Liver (tissue), 3 donors: ENCODE data around the gene RELN.

Source experiments
- EGR1 ChIP-seq, 2 donors: IDR thresholded peaks; 2 replicates each; pipeline ENCODE4 v1.6.1; 2016 to 2018; ENCODE audit warnings: antibody characterized with exemption in 2 of 2, low read depth in 2 of 2
- FOXA1 ChIP-seq: IDR thresholded peaks from 2 replicates; pipeline ENCODE4 v1.6.1; 2016; ENCODE audit warnings: antibody characterized with exemption
- GABPA ChIP-seq, 2 donors: IDR thresholded peaks in 1 of 2; conservative IDR thresholded peaks in 1 of 2; 2 replicates each; pipeline ENCODE4 v1.6.1; 2016; ENCODE audit warnings: antibody characterized with exemption in 2 of 2, mild to moderate bottlenecking in 1 of 2, moderate library complexity in 1 of 2
- HNF4G ChIP-seq: IDR thresholded peaks from 2 replicates; pipeline ENCODE4 v1.6.1; 2016; ENCODE audit warnings: antibody characterized with exemption
- NR2F2 ChIP-seq: IDR thresholded peaks from 2 replicates; pipeline ENCODE4 v1.6.1; 2016; ENCODE audit warnings: antibody characterized with exemption
- RAD21 ChIP-seq, 2 donors: IDR thresholded peaks; 2 replicates each; pipeline ENCODE4 v1.6.1; 2016; ENCODE audit warnings: antibody characterized with exemption in 2 of 2, mild to moderate bottlenecking in 2 of 2
- RXRA ChIP-seq, 2 donors: IDR thresholded peaks; 2 replicates each; pipeline ENCODE4 v1.6.1; 2017 to 2018; ENCODE audit warnings: antibody characterized with exemption in 2 of 2, mild to moderate bottlenecking in 1 of 2
- SP1 ChIP-seq: IDR thresholded peaks from 2 replicates; pipeline ENCODE4 v1.6.1; 2018; ENCODE audit warnings: antibody characterized with exemption, mild to moderate bottlenecking
- TAF1 ChIP-seq: conservative IDR thresholded peaks from 2 replicates; pipeline ENCODE4 v1.6.1; 2016; ENCODE audit warnings: antibody characterized with exemption, mild to moderate bottlenecking
- YY1 ChIP-seq: IDR thresholded peaks from 2 replicates; pipeline ENCODE4 v1.6.1; 2016; ENCODE audit warnings: antibody characterized with exemption, mild to moderate bottlenecking
- TF ChIP-seq, protein P1 (sequence below): fragments of 150-350 bp; IDR thresholded peaks from 2 replicates; pipeline ENCODE4 v1.5.1; 2017; ENCODE audit warnings: improper control_type of control experiment, low read depth, low read length; ENCODE audit not compliant: missing input control
- TF ChIP-seq, protein P2 (sequence below): IDR thresholded peaks from 2 replicates; pipeline ENCODE4 v1.6.1; 2016; ENCODE audit warnings: antibody characterized with exemption, mild to moderate bottlenecking
- donor health status: healthy.
- donor health status: healthy.

DNA sequence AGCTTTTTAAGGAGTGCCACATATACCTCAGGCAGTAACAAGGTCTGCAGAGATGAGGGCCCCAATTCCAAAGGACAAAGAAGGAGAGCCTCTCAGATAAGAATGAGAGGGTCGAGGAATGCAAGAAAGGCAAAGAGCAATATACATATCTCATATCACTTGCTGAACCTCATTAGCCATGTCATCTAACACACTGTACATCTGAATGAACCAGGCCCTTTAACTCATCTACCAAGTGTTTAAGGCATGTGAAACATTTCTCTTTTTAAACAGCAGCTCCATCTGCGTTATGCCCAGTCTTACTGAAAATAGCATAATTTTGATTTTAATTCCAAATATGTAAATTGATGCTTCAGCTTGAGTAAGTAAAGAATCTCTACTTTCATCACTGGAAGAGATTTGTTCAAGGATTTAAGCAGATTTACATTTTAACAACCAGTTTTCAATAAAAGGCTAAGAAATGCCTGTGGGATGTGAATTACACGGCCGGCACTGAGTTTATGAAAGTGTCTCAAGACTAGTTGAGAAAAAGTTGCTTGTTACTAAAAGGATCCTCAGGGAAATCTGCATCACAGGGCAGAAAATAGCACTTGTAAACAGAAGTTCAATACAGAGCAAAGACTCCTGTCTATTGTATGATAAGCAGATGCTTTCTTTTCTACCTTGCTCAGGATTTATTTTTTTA, 419.7 kb downstream of the RELN start:
- TF ChIP-seq, protein P1, sequence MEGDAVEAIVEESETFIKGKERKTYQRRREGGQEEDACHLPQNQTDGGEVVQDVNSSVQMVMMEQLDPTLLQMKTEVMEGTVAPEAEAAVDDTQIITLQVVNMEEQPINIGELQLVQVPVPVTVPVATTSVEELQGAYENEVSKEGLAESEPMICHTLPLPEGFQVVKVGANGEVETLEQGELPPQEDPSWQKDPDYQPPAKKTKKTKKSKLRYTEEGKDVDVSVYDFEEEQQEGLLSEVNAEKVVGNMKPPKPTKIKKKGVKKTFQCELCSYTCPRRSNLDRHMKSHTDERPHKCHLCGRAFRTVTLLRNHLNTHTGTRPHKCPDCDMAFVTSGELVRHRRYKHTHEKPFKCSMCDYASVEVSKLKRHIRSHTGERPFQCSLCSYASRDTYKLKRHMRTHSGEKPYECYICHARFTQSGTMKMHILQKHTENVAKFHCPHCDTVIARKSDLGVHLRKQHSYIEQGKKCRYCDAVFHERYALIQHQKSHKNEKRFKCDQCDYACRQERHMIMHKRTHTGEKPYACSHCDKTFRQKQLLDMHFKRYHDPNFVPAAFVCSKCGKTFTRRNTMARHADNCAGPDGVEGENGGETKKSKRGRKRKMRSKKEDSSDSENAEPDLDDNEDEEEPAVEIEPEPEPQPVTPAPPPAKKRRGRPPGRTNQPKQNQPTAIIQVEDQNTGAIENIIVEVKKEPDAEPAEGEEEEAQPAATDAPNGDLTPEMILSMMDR, result no peak
- TF ChIP-seq EGR1 (IDR thresholded peaks at IDR 0.05; ENCODE audit: low read depth in 2 of 2) (no peak), YY1 (no peak), SP1 (no peak), TAF1 (no peak), GABPA (IDR thresholded peaks at IDR 0.05 in 1 of 2, conservative IDR thresholded peaks at IDR 0.05 in 1 of 2) (no peak), FOXA1 (no peak), HNF4G (no peak), NR2F2 (no peak), RAD21 (IDR thresholded peaks at IDR 0.05) (no peak), RXRA (IDR thresholded peaks at IDR 0.05) (no peak)
- TF ChIP-seq, protein P2, sequence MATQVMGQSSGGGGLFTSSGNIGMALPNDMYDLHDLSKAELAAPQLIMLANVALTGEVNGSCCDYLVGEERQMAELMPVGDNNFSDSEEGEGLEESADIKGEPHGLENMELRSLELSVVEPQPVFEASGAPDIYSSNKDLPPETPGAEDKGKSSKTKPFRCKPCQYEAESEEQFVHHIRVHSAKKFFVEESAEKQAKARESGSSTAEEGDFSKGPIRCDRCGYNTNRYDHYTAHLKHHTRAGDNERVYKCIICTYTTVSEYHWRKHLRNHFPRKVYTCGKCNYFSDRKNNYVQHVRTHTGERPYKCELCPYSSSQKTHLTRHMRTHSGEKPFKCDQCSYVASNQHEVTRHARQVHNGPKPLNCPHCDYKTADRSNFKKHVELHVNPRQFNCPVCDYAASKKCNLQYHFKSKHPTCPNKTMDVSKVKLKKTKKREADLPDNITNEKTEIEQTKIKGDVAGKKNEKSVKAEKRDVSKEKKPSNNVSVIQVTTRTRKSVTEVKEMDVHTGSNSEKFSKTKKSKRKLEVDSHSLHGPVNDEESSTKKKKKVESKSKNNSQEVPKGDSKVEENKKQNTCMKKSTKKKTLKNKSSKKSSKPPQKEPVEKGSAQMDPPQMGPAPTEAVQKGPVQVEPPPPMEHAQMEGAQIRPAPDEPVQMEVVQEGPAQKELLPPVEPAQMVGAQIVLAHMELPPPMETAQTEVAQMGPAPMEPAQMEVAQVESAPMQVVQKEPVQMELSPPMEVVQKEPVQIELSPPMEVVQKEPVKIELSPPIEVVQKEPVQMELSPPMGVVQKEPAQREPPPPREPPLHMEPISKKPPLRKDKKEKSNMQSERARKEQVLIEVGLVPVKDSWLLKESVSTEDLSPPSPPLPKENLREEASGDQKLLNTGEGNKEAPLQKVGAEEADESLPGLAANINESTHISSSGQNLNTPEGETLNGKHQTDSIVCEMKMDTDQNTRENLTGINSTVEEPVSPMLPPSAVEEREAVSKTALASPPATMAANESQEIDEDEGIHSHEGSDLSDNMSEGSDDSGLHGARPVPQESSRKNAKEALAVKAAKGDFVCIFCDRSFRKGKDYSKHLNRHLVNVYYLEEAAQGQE, result no peak
